Caco-2 (cell line): ENCODE measurements around the gene CNTNAP5. TPM values are rescaled to one million over a fixed set of nuclear protein-coding genes. Genes with fewer than 3 reads are reported as not detected.

Experiments used
- BruUV-seq: library from RNA; stranded (reverse); fragments of 400-500 nt; replicated peaks from 2 replicates; lab custom pipeline; 2021; lab: Mats Ljungman, UMichigan
- CTCF ChIA-PET: fragments of 300-600 bp; sonication (Branson Sonifier 250); formaldehyde crosslinking; loops from one replicate; lab custom pipeline; 2022; ENCODE audit warnings: antibody characterized with exemption; lab: Charles Lee
- POLR2A ChIA-PET: fragments of 300-600 bp; sonication (Branson Sonifier 250); formaldehyde crosslinking; loops from one replicate; lab custom pipeline; 2022; ENCODE audit warnings: antibody characterized with exemption; lab: Charles Lee
- DNase-seq, 2 experiments: peaks; one replicate each; pipeline versions ENCODE4 v3.0.0 to v3.0.0-alpha.2; 2020 to 2022
- H3K27me3 ChIP-seq: replicated peaks from 2 replicates; pipeline ENCODE4 v1.6.0; 2011; ENCODE audit warnings: low read length; ENCODE audit not compliant: control insufficient read depth, insufficient read depth
- H3K36me3 ChIP-seq: 2 replicates; pipeline ENCODE4 v1.5.1; 2011; ENCODE audit warnings: low read length; ENCODE audit not compliant: control insufficient read depth, insufficient read depth
- H3K4me1 ChIP-seq: fragments of 250-450 bp; sonication (Bioruptor Pico); 2 replicates; pipeline ENCODE4 v1.5.1; 2020; ENCODE audit warnings: mild to moderate bottlenecking
- H3K4me3 ChIP-seq: 2 replicates; pipeline ENCODE4 v1.5.1; 2011; ENCODE audit warnings: low read depth, mild to moderate bottlenecking, control low read depth, low read length
- H3K9me3 ChIP-seq: fragments of 250-450 bp; sonication (Bioruptor Pico); 2 replicates; pipeline ENCODE4 v1.5.1; 2020; ENCODE audit warnings: mild to moderate bottlenecking, moderate library complexity
- H3K27ac Mint-ChIP-seq: one replicate; pipeline ENCODE4 v1.8.0; 2022; ENCODE audit warnings: mixed read lengths; ENCODE audit not compliant: unreplicated experiment
- H3K27me3 Mint-ChIP-seq: one replicate; pipeline ENCODE4 v1.8.0; 2022; ENCODE audit warnings: mixed read lengths; ENCODE audit not compliant: insufficient read depth, unreplicated experiment
- H3K36me3 Mint-ChIP-seq: one replicate; pipeline ENCODE4 v1.8.0; 2022; ENCODE audit warnings: mild to moderate bottlenecking, mixed read lengths; ENCODE audit not compliant: insufficient read depth, unreplicated experiment
- H3K4me1 Mint-ChIP-seq: one replicate; pipeline ENCODE4 v1.8.0; 2022; ENCODE audit warnings: low read depth, mixed read lengths; ENCODE audit not compliant: unreplicated experiment
- H3K4me3 Mint-ChIP-seq: one replicate; pipeline ENCODE4 v1.8.0; 2022; ENCODE audit warnings: mild to moderate bottlenecking, moderate library complexity, mixed read lengths; ENCODE audit not compliant: unreplicated experiment
- H3K9me3 Mint-ChIP-seq: one replicate; pipeline ENCODE4 v1.8.0; 2022; ENCODE audit warnings: mixed read lengths; ENCODE audit not compliant: unreplicated experiment
- CTCF ChIP-seq, 2 experiments: fragments of 200-600 bp in 1 of 2; IDR thresholded peaks; 1 replicate in 1 of 2; 2 replicates in 1 of 2; pipeline versions ENCODE4 v1.5.1 to v1.8.0; 2011 to 2022; ENCODE audit warnings: antibody characterized with exemption in 1 of 2, control low read depth in 1 of 2, inconsistent platforms in 1 of 2, low read depth in 1 of 2, low read length in 1 of 2, mild to moderate bottlenecking in 1 of 2, moderate library complexity in 1 of 2; ENCODE audit not compliant: insufficient read depth in 1 of 2, severe bottlenecking in 1 of 2, unreplicated experiment in 1 of 2
- intact Hi-C: fragments of 100-400 bp; cut with micrococcal nuclease; formaldehyde crosslinking; loops from one replicate; pipeline ENCODE4 v1.10.0; 2022; ENCODE audit not compliant: unreplicated experiment
- total RNA-seq: library from RNA; stranded (reverse); gene quantifications from 2 replicates; pipeline ENCODE4 v1.2.3, GENCODE V29; 2022

Gene CNTNAP5
- total RNA-seq, 1 experiment from 2014 or later: 0.14 TPM

GRCh38 chr2:124836416-124836815 lies 811.3 kb downstream of the CNTNAP5 start:
- DNase-seq: no peak

GRCh38 chr2:124837496-124837895 lies 812.4 kb downstream of the CNTNAP5 start:
- Histone ChIP-seq H3K27me3 (no peaks in the 10 kb centered on the region), H3K9me3 (no peaks in the 10 kb centered on the region), H3K4me3 (no peak overlapping the region), H3K4me1 (no peaks in the 10 kb centered on the region), H3K36me3 (no peaks in the 10 kb centered on the region)
- BruUV-seq: no TSS peak
- peaks cover 12% of the 10 kb centered on the region for H3K4me1 Mint-ChIP-seq
- H3K36me3 Mint-ChIP-seq: no peaks in the 10 kb centered on the region
- no peak overlapping the region for H3K27ac Mint-ChIP-seq
- CTCF ChIA-PET: no interaction called here
- POLR2A ChIA-PET: no interaction called here
- no peak overlapping the region for H3K4me3 Mint-ChIP-seq
- H3K9me3 Mint-ChIP-seq: no peaks in the 10 kb centered on the region
- intact Hi-C loops: loop anchor here (2.0 kb wide), 1 partner anchor 21 kb away; no protein-coding TSS in a partner anchor
- peaks cover 3% of the 10 kb centered on the region for H3K27me3 Mint-ChIP-seq
- DNase-seq: no peak
- TF ChIP-seq CTCF (IDR thresholded peaks at IDR 0.05; ENCODE audit: insufficient read depth in 1 of 2, low read depth in 1 of 2, low read length in 1 of 2, severe bottlenecking in 1 of 2, unreplicated experiment in 1 of 2): no peak

More at GRCh38 chr2:124836416-124836815, 811.3 kb downstream of the CNTNAP5 start:
- Histone ChIP-seq H3K27me3 (no peaks in the 10 kb centered on the region), H3K9me3 (no peaks in the 10 kb centered on the region), H3K4me1 (no peaks in the 10 kb centered on the region), H3K36me3 (no peaks in the 10 kb centered on the region), H3K4me3 (no peak overlapping the region)
- H3K9me3 Mint-ChIP-seq: peaks cover 3% of the 10 kb centered on the region
- ChIA-PET POLR2A (no interaction called here), CTCF (no interaction called here)
- no peak for TF ChIP-seq CTCF (IDR thresholded peaks at IDR 0.05; ENCODE audit: insufficient read depth in 1 of 2, low read depth in 1 of 2, low read length in 1 of 2, severe bottlenecking in 1 of 2, unreplicated experiment in 1 of 2)
- no peak overlapping the region for H3K27ac Mint-ChIP-seq
- intact Hi-C loops: loop anchor here (2.0 kb wide), 1 partner anchor 20 kb away; no protein-coding TSS in a partner anchor
- H3K27me3 Mint-ChIP-seq: peaks cover 2% of the 10 kb centered on the region
- H3K36me3 Mint-ChIP-seq: no peaks in the 10 kb centered on the region
- peaks cover 12% of the 10 kb centered on the region for H3K4me1 Mint-ChIP-seq
- BruUV-seq: no TSS peak
- no peak overlapping the region for H3K4me3 Mint-ChIP-seq

DNA sequence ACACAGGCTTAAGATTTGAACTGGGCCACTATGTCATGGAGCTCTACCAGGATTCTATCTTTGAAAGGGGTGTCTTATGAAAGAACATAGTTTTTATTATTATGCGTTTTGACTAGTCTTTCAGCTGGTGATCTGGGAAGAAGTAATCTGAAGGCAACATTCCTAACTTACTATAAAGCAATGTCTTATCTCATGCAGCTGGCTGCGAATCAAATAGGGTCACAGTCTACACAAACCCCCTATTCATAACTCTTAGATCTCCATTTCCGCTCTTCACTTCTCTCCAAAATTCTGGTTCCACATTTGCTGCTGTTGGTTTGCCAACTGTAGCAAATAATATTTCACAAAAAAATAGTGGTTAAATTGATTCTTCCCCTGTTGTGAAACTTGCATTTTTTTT lies 813.3 kb downstream of the CNTNAP5 start:
- Histone ChIP-seq H3K4me3 (no peak overlapping the region), H3K9me3 (no peaks in the 10 kb centered on the region), H3K4me1 (no peaks in the 10 kb centered on the region), H3K36me3 (no peaks in the 10 kb centered on the region), H3K27me3 (no peaks in the 10 kb centered on the region)
- Mint-ChIP-seq H3K9me3 (no peaks in the 10 kb centered on the region), H3K4me1 (peaks cover 12% of the 10 kb centered on the region), H3K36me3 (no peaks in the 10 kb centered on the region), H3K27me3 (peaks cover 3% of the 10 kb centered on the region), H3K4me3 (no peak overlapping the region), H3K27ac (no peak overlapping the region)
- TF ChIP-seq CTCF (IDR thresholded peaks at IDR 0.05; ENCODE audit: insufficient read depth in 1 of 2, low read depth in 1 of 2, low read length in 1 of 2, severe bottlenecking in 1 of 2, unreplicated experiment in 1 of 2): no peak
- no peak for DNase-seq
- intact Hi-C loops: no loop called here
- ChIA-PET POLR2A (no interaction called here), CTCF (no interaction called here)
- BruUV-seq: no TSS peak
